ENCODE measurements around the gene LEMD2.

- TF ChIP-seq EP300 (IDR thresholded peaks at IDR 0.05; ENCODE audit: borderline replicate concordance in 1 of 2, low read depth in 1 of 2, low read length in 1 of 2) (no peak), CHD2 (IDR thresholded peaks at IDR 0.05; ENCODE audit: low read length, partially characterized antibody) (no peak), EZH2phosphoT487 (IDR thresholded peaks at IDR 0.05; ENCODE audit: borderline replicate concordance, low read depth) (no peak)
These were observed 41.1 kb downstream of the LEMD2 start for GRCh38 chr6:33747823-33748222.
